ENCODE results near the gene SOBP.

DNA sequence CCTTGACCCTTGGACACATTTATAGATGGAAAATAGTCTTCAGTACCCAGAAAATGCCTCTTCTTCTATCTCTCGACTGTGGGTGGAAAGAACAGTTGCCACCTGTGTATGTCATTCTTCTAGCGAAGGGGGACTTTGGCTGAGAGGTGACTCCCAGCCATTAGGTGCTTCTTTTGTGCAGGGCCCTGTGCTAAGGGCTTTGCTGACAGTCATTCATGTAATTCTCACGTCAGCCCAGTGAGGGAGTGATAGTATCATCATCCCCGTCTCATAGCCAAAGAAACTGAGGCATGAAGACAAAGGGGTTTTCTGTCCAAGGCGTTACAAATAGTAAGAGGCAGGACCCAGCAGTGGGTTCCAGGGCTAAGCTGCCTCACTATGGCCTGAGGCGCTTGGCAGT lies 173.4 kb downstream of the SOBP start:
- TF ChIP-seq, protein P1, sequence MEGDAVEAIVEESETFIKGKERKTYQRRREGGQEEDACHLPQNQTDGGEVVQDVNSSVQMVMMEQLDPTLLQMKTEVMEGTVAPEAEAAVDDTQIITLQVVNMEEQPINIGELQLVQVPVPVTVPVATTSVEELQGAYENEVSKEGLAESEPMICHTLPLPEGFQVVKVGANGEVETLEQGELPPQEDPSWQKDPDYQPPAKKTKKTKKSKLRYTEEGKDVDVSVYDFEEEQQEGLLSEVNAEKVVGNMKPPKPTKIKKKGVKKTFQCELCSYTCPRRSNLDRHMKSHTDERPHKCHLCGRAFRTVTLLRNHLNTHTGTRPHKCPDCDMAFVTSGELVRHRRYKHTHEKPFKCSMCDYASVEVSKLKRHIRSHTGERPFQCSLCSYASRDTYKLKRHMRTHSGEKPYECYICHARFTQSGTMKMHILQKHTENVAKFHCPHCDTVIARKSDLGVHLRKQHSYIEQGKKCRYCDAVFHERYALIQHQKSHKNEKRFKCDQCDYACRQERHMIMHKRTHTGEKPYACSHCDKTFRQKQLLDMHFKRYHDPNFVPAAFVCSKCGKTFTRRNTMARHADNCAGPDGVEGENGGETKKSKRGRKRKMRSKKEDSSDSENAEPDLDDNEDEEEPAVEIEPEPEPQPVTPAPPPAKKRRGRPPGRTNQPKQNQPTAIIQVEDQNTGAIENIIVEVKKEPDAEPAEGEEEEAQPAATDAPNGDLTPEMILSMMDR (IDR thresholded peaks at IDR 0.05), result no peak
- TF ChIP-seq POLR2A (IDR thresholded peaks at IDR 0.05), result no peak

Data from esophagus squamous epithelium (tissue), 4 donors.